ENCODE data around the gene HLA-E. TPM values are rescaled to one million over a fixed set of nuclear protein-coding genes. Genes with fewer than 3 reads are reported as not detected.

HLA-E gene
- total and polyA plus RNA-seq, 4 donors = 133 to 258 (median 207) TPM

- no peak for DNase-seq (ENCODE audit: low spot score)
- Histone ChIP-seq H3K9ac (ENCODE audit: low read depth in 1 of 2, low read length in 2 of 2) (no peak overlapping the region), H3K4me1 (ENCODE audit: control insufficient read depth in 4 of 4, insufficient read depth in 4 of 4, low read length in 3 of 4) (peaks cover 0 to 8% (median 1%) of the 10 kb centered on the region in 4 donors), H3K9me3 (ENCODE audit: control insufficient read depth in 4 of 4, low read length in 3 of 4) (no peaks in the 10 kb centered on the region), H3K36me3 (ENCODE audit: control insufficient read depth in 4 of 4, insufficient read depth in 3 of 4, low read depth in 1 of 4, low read length in 3 of 4) (no peaks in the 10 kb centered on the region), H3K4me3 (ENCODE audit: low read depth in 1 of 3, low read length in 3 of 3) (no peak overlapping the region), H3K27me3 (ENCODE audit: control insufficient read depth in 4 of 4, insufficient read depth in 4 of 4, low read length in 3 of 4) (no peaks in the 10 kb centered on the region), H3K27ac (ENCODE audit: low read depth in 1 of 2, low read length in 2 of 2) (peak overlapping the region; percentile 32 to 48)
- 47% methylated on average over 2 of the region's 2 CpGs for WGBS
- TF ChIP-seq TAF1 (conservative IDR thresholded peaks at IDR 0.05) (no peak), FOXA2 (IDR thresholded peaks at IDR 0.05) (no peak), FOXA1 (IDR thresholded peaks at IDR 0.05) (no peak), ATF3 (IDR thresholded peaks at IDR 0.05) (no peak), EGR1 (IDR thresholded peaks at IDR 0.05; ENCODE audit: low read depth in 2 of 2) (no peak), HNF4A (conservative IDR thresholded peaks at IDR 0.05) (peak in 1 of 2 donors; percentile 53), NR2F2 (IDR thresholded peaks at IDR 0.05) (no peak), YY1 (IDR thresholded peaks at IDR 0.05) (peak; percentile 57), RXRA (IDR thresholded peaks at IDR 0.05) (no peak), GABPA (IDR thresholded peaks at IDR 0.05 in 1 of 2, conservative IDR thresholded peaks at IDR 0.05 in 1 of 2) (no peak), SP1 (IDR thresholded peaks at IDR 0.05) (no peak)
- TF ChIP-seq, protein P1, sequence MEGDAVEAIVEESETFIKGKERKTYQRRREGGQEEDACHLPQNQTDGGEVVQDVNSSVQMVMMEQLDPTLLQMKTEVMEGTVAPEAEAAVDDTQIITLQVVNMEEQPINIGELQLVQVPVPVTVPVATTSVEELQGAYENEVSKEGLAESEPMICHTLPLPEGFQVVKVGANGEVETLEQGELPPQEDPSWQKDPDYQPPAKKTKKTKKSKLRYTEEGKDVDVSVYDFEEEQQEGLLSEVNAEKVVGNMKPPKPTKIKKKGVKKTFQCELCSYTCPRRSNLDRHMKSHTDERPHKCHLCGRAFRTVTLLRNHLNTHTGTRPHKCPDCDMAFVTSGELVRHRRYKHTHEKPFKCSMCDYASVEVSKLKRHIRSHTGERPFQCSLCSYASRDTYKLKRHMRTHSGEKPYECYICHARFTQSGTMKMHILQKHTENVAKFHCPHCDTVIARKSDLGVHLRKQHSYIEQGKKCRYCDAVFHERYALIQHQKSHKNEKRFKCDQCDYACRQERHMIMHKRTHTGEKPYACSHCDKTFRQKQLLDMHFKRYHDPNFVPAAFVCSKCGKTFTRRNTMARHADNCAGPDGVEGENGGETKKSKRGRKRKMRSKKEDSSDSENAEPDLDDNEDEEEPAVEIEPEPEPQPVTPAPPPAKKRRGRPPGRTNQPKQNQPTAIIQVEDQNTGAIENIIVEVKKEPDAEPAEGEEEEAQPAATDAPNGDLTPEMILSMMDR (IDR thresholded peaks at IDR 0.05; ENCODE audit: low read depth, low read length, missing input control) = no peak
- TF ChIP-seq, protein P2, sequence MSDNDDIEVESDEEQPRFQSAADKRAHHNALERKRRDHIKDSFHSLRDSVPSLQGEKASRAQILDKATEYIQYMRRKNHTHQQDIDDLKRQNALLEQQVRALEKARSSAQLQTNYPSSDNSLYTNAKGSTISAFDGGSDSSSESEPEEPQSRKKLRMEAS (IDR thresholded peaks at IDR 0.05) = no peak
- TF ChIP-seq, protein P3, sequence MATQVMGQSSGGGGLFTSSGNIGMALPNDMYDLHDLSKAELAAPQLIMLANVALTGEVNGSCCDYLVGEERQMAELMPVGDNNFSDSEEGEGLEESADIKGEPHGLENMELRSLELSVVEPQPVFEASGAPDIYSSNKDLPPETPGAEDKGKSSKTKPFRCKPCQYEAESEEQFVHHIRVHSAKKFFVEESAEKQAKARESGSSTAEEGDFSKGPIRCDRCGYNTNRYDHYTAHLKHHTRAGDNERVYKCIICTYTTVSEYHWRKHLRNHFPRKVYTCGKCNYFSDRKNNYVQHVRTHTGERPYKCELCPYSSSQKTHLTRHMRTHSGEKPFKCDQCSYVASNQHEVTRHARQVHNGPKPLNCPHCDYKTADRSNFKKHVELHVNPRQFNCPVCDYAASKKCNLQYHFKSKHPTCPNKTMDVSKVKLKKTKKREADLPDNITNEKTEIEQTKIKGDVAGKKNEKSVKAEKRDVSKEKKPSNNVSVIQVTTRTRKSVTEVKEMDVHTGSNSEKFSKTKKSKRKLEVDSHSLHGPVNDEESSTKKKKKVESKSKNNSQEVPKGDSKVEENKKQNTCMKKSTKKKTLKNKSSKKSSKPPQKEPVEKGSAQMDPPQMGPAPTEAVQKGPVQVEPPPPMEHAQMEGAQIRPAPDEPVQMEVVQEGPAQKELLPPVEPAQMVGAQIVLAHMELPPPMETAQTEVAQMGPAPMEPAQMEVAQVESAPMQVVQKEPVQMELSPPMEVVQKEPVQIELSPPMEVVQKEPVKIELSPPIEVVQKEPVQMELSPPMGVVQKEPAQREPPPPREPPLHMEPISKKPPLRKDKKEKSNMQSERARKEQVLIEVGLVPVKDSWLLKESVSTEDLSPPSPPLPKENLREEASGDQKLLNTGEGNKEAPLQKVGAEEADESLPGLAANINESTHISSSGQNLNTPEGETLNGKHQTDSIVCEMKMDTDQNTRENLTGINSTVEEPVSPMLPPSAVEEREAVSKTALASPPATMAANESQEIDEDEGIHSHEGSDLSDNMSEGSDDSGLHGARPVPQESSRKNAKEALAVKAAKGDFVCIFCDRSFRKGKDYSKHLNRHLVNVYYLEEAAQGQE (IDR thresholded peaks at IDR 0.05) = no peak
- TF ChIP-seq, protein P4, sequence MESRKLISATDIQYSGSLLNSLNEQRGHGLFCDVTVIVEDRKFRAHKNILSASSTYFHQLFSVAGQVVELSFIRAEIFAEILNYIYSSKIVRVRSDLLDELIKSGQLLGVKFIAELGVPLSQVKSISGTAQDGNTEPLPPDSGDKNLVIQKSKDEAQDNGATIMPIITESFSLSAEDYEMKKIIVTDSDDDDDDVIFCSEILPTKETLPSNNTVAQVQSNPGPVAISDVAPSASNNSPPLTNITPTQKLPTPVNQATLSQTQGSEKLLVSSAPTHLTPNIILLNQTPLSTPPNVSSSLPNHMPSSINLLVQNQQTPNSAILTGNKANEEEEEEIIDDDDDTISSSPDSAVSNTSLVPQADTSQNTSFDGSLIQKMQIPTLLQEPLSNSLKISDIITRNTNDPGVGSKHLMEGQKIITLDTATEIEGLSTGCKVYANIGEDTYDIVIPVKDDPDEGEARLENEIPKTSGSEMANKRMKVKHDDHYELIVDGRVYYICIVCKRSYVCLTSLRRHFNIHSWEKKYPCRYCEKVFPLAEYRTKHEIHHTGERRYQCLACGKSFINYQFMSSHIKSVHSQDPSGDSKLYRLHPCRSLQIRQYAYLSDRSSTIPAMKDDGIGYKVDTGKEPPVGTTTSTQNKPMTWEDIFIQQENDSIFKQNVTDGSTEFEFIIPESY (IDR thresholded peaks at IDR 0.05) = no peak
Measured at GRCh38 chr6:30530014-30530413, 40.7 kb downstream of the HLA-E start.

Data from liver (tissue), 9 donors.